A549 (cell line): ENCODE measurements around the gene PVR. TPM values are rescaled to one million over a fixed set of nuclear protein-coding genes. Genes with fewer than 3 reads are reported as not detected.

Experiments
- ATAC-seq, 2 experiments: fragments of 200-7000 bp in 1 of 2; fragments of >200 bp in 1 of 2; cut with Nextera tagmentation in 1 of 2; cut with Tn5 transposase in 1 of 2; 3 replicates each; pipeline versions ENCODE4 v1.8.0 to v1.9.1; 2018 to 2020; ENCODE audit warnings: mild to moderate bottlenecking in 1 of 2, moderate library complexity in 1 of 2
- CTCF ChIA-PET: fragments of 300-600 bp; sonication (Branson Sonifier 250); formaldehyde crosslinking; extraction: SDS; loops from one replicate; lab custom pipeline; 2021; ENCODE audit warnings: antibody characterized with exemption, inconsistent platforms; lab: Yijun Ruan, JAX
- POLR2A ChIA-PET: fragments of 350-600 bp; formaldehyde crosslinking; extraction: SDS; loops from one replicate; lab custom pipeline; 2021; ENCODE audit warnings: antibody characterized with exemption, inconsistent platforms; lab: Yijun Ruan, JAX
- DNase-seq, 2 experiments: peaks; one replicate each; pipeline versions ENCODE4 v3.0.0 to v3.0.0-alpha.2; 2011 to 2016; ENCODE audit warnings: low read depth in 1 of 2, low spot score in 1 of 2
- FAIRE-seq: peaks from 2 replicates; lab custom pipeline; 2011; peaks lifted over from hg19 to GRCh38; lab: Jason Lieb, UNC
- H3K27ac ChIP-seq, 2 experiments: fragments of >200 bp; sonication (Bioruptor Twin); formaldehyde crosslinking; 3 replicates each; pipeline ENCODE4 v1.5.1; 2016 to 2017
- H3K4me1 ChIP-seq: fragments of >200 bp; sonication (Bioruptor Twin); formaldehyde crosslinking; 3 replicates; pipeline ENCODE4 v1.6.1; 2016
- H3K4me2 ChIP-seq: fragments of >200 bp; sonication (Bioruptor Twin); formaldehyde crosslinking; 3 replicates; pipeline ENCODE4 v1.6.1; 2016
- H3K4me3 ChIP-seq: fragments of >200 bp; sonication (Bioruptor Twin); formaldehyde crosslinking; 3 replicates; pipeline ENCODE4 v1.5.1; 2016
- H3K9me3 ChIP-seq: fragments of >200 bp; sonication (Bioruptor Twin); formaldehyde crosslinking; 3 replicates; pipeline ENCODE4 v1.6.1; 2016
- ATOH8 ChIP-seq: fragments of 250-450 bp; sonication (Bioruptor Pico); IDR thresholded peaks from 2 replicates; pipeline ENCODE4 v1.5.0; 2020; ENCODE audit warnings: low read depth, mild to moderate bottlenecking, moderate library complexity
- CHD2 ChIP-seq: fragments of 150-350 bp; IDR thresholded peaks from 2 replicates; pipeline ENCODE4 v1.6.1; 2014; ENCODE audit warnings: low read length; ENCODE audit not compliant: partially characterized antibody
- CHD4 ChIP-seq: fragments of 200-600 bp; sonication (generic); IDR thresholded peaks from 2 replicates; pipeline ENCODE4 v1.6.1; 2016; ENCODE audit warnings: antibody characterized with exemption, mild to moderate bottlenecking, borderline replicate concordance
- HDAC2 ChIP-seq: fragments of 200-600 bp; sonication (generic); IDR thresholded peaks from 2 replicates; pipeline ENCODE4 v1.6.1; 2016
- HES2 ChIP-seq: fragments of >200 bp; sonication (Bioruptor Twin); formaldehyde crosslinking; IDR thresholded peaks from 2 replicates; pipeline ENCODE4 v1.6.1; 2016
- HMGXB4 ChIP-seq: fragments of 250-450 bp; sonication (Bioruptor Pico); IDR thresholded peaks from 2 replicates; pipeline ENCODE4 v1.5.0; 2021; ENCODE audit warnings: mild to moderate bottlenecking, moderate library complexity, borderline replicate concordance
- HOXA7 ChIP-seq: fragments of 250-450 bp; sonication (Bioruptor Pico); IDR thresholded peaks from 2 replicates; pipeline ENCODE4 v1.5.0; 2020; ENCODE audit warnings: mild to moderate bottlenecking, moderate library complexity
- HOXB13 ChIP-seq: fragments of 250-450 bp; sonication (Bioruptor Pico); IDR thresholded peaks from 2 replicates; pipeline ENCODE4 v1.5.0; 2020; ENCODE audit warnings: low read depth, mild to moderate bottlenecking, moderate library complexity
- MAFK ChIP-seq: fragments of 450-650 bp; IDR thresholded peaks from 2 replicates; pipeline ENCODE4 v1.6.1; 2014; ENCODE audit not compliant: partially characterized antibody
- NR3C1 ChIP-seq: fragments of >200 bp; sonication (Bioruptor Twin); formaldehyde crosslinking; IDR thresholded peaks from 3 replicates; pipeline ENCODE4 v1.6.1; 2017
- POLR2A ChIP-seq: IDR thresholded peaks from 2 replicates; pipeline ENCODE4 v1.6.1; 2012; ENCODE audit warnings: mild to moderate bottlenecking, low read length
- RAD21 ChIP-seq, 2 experiments: fragments of >200 bp in 1 of 2; sonication (Bioruptor Twin) in 1 of 2; formaldehyde crosslinking in 1 of 2; IDR thresholded peaks in 1 of 2; conservative IDR thresholded peaks in 1 of 2; 2 replicates in 1 of 2; 3 replicates in 1 of 2; pipeline ENCODE4 v1.6.1; 2012 to 2018; ENCODE audit warnings: inconsistent platforms in 1 of 2
- REST ChIP-seq: fragments of 200-600 bp; sonication (generic); IDR thresholded peaks from 2 replicates; pipeline ENCODE4 v1.6.1; 2016; ENCODE audit warnings: antibody characterized with exemption, mild to moderate bottlenecking, moderate library complexity
- SREBF2 ChIP-seq: fragments of 450-650 bp; IDR thresholded peaks from 2 replicates; pipeline ENCODE4 v1.6.1; 2014; ENCODE audit warnings: mild to moderate bottlenecking, moderate library complexity
- ZC3H11A ChIP-seq: fragments of 450-650 bp; IDR thresholded peaks from 2 replicates; pipeline ENCODE4 v1.6.1; 2014; ENCODE audit warnings: antibody characterized with exemption, mild to moderate bottlenecking
- ZNF302 ChIP-seq: fragments of 250-450 bp; sonication (Bioruptor Pico); IDR thresholded peaks from 2 replicates; pipeline ENCODE4 v1.9.0; 2021; ENCODE audit warnings: inconsistent platforms, mild to moderate bottlenecking, moderate library complexity
- WGBS: methylation state at CpG from one replicate; pipeline ENCODE4 v1.1.6; 2017; ENCODE audit errors: missing lambda C conversion rate; 5-methylcytosine and 5-hydroxymethylcytosine counted together
- polyA plus RNA-seq, 4 experiments: library from polyadenylated mRNA; depleted of rRNA in 3 of 4; stranded (reverse); fragments of >200 nt; fragmentation: RNase III in 1 of 4; extraction: RNeasy Plus Mini Kit Qiagen cat#74134 plus additional on column Dnase treatment in 1 of 4; gene quantifications; 2 replicates in 3 of 4; 3 replicates in 1 of 4; pipeline ENCODE4 v1.2.3, GENCODE V29; 2011 to 2017
- TF ChIP-seq, protein P1 (sequence below): fragments of >200 bp; sonication (Bioruptor Twin); formaldehyde crosslinking; IDR thresholded peaks from 3 replicates; pipeline ENCODE4 v1.5.1; 2016
- TF ChIP-seq, protein P2 (sequence below): IDR thresholded peaks from 2 replicates; pipeline ENCODE4 v1.6.1; 2012
- TF ChIP-seq, protein P3 (sequence below): IDR thresholded peaks from 2 replicates; pipeline ENCODE4 v1.6.1; 2012; ENCODE audit warnings: low read depth, borderline replicate concordance

Gene PVR
- polyA plus RNA-seq, 2 of the 4 experiments (the other 2 are of a cell fraction) = 90.3 to 108 TPM

GRCh38 chr19:44686896-44687295 is 43.2 kb downstream of the PVR start:
- no peaks in the 10 kb centered on the region for H3K9me3 ChIP-seq
- WGBS = 77% methylated on average over 4 of the region's 4 CpGs
- ChIA-PET CTCF (interaction anchor here (0.6 to 26.6 kb wide), 4 partner anchors 26 to 157 kb away, joined by 3 to 694 read pairs (median 192); partner anchors contain the start of gene CEACAM16), POLR2A (no interaction called here)
- H3K4me2 ChIP-seq = peak overlapping the region; percentile 56
- peaks cover 84% of the 10 kb centered on the region for H3K4me1 ChIP-seq
- FAIRE-seq = no peak
- TF ChIP-seq POLR2A (no peak), ZNF302 (no peak), HMGXB4 (no peak), CHD4 (no peak), ATOH8 (CRISPR knock-in tag) (no peak), NR3C1 (no peak), HDAC2 (no peak), ZC3H11A (no peak), CHD2 (no peak), HOXB13 (CRISPR knock-in tag) (no peak), RAD21 (conservative IDR thresholded peaks at IDR 0.05 in 1 of 2, IDR thresholded peaks at IDR 0.05 in 1 of 2) (no peak), MAFK (no peak), REST (no peak), HES2 (no peak), HOXA7 (CRISPR knock-in tag) (no peak), SREBF2 (no peak)
- TF ChIP-seq, protein P1, sequence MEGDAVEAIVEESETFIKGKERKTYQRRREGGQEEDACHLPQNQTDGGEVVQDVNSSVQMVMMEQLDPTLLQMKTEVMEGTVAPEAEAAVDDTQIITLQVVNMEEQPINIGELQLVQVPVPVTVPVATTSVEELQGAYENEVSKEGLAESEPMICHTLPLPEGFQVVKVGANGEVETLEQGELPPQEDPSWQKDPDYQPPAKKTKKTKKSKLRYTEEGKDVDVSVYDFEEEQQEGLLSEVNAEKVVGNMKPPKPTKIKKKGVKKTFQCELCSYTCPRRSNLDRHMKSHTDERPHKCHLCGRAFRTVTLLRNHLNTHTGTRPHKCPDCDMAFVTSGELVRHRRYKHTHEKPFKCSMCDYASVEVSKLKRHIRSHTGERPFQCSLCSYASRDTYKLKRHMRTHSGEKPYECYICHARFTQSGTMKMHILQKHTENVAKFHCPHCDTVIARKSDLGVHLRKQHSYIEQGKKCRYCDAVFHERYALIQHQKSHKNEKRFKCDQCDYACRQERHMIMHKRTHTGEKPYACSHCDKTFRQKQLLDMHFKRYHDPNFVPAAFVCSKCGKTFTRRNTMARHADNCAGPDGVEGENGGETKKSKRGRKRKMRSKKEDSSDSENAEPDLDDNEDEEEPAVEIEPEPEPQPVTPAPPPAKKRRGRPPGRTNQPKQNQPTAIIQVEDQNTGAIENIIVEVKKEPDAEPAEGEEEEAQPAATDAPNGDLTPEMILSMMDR = no peak
- TF ChIP-seq, protein P2, sequence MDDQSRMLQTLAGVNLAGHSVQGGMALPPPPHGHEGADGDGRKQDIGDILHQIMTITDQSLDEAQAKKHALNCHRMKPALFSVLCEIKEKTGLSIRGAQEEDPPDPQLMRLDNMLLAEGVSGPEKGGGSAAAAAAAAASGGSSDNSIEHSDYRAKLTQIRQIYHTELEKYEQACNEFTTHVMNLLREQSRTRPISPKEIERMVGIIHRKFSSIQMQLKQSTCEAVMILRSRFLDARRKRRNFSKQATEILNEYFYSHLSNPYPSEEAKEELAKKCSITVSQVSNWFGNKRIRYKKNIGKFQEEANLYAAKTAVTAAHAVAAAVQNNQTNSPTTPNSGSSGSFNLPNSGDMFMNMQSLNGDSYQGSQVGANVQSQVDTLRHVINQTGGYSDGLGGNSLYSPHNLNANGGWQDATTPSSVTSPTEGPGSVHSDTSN = no peak
- TF ChIP-seq, protein P3, sequence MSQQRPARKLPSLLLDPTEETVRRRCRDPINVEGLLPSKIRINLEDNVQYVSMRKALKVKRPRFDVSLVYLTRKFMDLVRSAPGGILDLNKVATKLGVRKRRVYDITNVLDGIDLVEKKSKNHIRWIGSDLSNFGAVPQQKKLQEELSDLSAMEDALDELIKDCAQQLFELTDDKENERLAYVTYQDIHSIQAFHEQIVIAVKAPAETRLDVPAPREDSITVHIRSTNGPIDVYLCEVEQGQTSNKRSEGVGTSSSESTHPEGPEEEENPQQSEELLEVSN = no peak
- no peak overlapping the region for H3K4me3 ChIP-seq
- no peak for DNase-seq
- H3K27ac ChIP-seq = peak overlapping the region; percentile 87 to 92
- ATAC-seq = no peak
